ENCODE data around the gene SLC25A42. TPM values are rescaled to one million over a fixed set of nuclear protein-coding genes. Genes with fewer than 3 reads are reported as not detected.
"Not testable (repeated sequence)": the region's sequence is repeated elsewhere in the genome, so short reads cannot be mapped to it uniquely, and the experiment has no call there.

Gene SLC25A42
- total RNA-seq, 1 donor from 2014 or later, result 4.4 TPM

- DNase-seq, result no peak
These were observed 8.1 kb downstream of the SLC25A42 start for GRCh38 chr19:19071897-19072296.

DNA sequence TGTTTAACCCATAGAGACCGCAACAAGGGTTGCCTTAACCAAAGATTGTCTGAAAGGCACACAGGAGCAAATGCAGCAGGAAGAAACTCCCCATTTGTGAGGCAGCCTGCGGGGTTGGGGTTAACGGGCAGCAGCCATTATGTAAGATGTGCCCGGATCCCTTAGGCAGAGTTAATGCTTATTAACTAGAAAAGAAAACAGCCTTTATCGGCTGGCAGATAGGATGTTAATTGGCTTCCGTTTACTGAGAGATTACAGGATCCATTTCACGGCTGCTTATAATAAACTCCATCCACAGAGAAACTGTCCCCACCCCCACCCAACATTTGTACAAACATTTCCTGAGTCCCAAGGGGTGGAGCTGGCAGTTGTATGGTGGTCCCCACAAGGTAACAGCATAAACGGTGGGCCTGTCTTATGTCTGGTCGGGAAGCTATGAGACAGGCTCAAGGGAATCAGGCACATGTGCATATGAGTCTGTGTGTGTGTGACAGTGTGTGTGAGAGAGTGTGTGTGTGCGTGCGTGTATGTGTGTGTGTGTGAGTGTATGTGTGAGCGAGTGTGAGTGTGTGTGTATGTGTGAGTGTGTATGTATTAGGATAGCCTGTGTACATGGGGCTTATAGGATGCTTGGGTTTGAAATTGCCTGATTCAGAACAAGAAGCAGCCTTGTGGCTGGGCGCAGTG is 10.5 kb downstream of the SLC25A42 start:
- DNase-seq, result peak; percentile 25

DNA sequence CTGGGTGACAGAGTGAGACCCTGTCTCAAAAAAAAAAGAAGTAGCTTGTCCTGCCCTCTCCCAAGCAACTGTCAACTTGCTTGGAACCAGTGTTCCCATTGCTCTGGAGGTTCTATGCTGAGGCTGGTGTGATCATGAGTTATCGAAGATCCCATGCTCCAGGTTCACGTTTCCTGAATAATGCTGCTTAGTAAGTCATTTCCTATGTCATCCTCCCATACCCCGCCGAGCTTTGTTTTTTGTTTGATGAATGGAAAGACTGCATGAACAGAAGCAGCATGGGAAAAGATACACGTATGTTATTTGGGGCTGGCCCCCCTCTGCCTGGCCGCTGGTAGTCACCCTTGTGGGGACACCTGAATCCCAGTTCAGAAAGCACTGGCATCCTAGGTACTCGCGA is 11.3 kb downstream of the SLC25A42 start:
- DNase-seq, result peak; percentile 51

- no peak for DNase-seq
These were observed 12.7 kb downstream of the SLC25A42 start for GRCh38 chr19:19076476-19076875.

DNA sequence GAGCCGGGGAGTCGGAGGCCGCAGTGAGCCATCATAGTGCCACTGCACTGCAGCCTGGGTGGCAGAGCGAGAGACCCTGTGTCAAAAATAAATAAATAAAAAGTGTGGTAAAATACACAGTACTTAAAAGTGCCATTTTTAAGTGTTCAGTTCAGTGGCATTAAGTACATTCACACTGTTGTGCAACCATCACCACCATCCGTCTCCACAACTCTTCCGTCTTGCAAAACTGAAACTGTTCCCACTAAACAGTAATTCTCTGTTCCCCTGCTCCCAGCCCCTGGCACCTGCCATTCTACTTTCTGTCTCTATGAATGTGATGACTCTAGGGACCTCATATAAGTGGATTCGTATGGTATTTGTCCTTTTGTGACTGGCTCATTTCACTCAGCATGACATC is 13.3 kb downstream of the SLC25A42 start:
- DNase-seq, result no peak

DNA sequence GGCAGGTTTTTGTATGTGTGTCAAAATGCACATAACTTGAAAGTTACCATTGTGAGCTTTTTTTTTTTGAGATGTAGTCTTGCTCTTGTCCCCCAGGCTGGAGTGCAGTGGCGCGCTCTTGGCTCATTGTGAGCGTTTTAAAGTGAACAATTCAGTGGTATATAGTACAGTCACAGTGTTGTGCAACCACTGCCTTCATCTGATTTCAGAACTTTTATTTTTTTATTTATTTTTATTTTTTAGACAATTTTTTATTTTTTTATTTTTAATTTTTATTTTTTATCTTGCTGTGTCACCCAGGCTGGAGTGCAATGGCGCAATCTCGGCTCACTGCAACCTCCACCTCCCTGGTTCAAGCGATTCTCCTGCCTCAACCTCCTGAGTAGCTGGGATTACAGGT is 15.0 kb downstream of the SLC25A42 start:
- no peak for DNase-seq

DNA sequence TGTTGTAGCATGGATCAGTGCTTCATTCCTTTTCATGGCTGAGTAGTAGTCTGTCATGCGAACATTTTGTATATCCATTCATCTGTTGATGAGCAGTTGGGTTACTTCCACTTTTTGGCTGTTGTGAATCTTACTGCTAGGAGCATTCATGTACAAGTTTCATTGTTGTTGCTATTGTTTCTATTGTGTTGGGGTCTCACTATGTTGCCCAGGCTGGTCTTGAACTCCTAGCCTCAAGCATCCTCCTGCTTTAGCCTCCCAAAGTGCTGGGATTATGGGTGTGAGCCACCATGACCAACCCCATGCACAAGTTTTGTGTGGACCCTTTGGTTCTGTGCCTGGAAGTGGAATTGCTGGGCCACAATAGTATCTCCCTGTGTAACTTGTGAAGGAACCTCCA is 15.8 kb downstream of the SLC25A42 start:
- DNase-seq, result no peak

GRCh38 chr19:19081642-19082151 is 17.9 kb downstream of the SLC25A42 start:
- no peak for DNase-seq

DNA sequence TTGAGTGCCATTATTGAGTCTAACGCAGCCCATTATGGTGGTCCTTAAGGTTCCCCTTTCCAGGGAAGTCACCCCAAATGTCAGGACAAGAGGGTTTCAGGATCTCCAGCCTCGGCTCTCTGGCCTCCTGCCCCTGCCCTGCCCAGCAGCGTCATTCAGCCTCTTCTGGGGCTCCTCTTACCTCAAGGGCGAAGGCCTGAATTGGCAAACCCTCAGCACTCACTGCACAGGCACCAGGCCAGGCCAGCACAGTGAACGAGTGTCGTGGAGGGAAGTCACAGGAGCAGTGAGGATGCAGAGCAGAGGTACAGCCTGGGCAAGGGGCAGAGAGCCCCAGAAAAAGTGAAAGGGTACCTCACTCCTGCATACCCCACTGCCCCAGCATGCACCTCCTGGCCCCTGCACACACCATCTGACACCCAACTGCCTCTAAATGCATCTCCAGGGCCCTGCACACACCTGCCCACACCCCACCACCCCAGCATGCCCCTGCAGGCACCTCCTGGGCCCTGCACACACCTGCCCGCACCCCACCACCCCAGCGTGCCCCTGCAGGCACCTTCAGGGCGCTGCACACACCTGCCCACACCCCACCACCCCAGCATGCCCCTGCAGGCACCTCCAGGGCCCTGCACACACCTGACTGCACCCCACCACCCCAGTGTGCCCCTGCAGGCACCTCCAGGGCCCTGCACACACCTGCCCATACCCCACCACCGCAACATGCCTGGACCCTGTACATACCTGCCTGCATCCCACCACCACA is 19.8 kb downstream of the SLC25A42 start:
- DNase-seq, result no peak

- no peak for DNase-seq
These were observed 23.9 kb downstream of the SLC25A42 start for GRCh38 chr19:19087676-19088075.

DNA sequence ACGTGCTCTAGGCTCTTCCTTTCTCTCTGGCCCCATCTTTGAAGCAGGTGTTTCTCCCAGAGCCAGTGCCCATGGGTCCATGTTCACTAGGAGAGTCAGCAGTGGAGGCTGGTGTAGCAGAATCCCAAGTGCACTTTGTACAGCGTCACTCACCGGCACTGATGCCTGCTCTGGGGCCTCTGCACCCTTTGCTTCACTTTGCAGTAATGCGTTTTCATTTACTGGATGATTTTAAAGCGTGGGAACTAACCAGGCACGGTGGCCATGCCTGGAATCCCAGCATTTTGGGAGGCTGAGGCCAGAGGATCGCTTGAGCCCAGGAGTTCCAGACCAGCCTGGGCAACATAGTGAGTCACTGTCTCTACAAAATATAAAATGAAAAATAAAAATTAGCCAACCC is 30.7 kb downstream of the SLC25A42 start:
- DNase-seq, result no peak

DNA sequence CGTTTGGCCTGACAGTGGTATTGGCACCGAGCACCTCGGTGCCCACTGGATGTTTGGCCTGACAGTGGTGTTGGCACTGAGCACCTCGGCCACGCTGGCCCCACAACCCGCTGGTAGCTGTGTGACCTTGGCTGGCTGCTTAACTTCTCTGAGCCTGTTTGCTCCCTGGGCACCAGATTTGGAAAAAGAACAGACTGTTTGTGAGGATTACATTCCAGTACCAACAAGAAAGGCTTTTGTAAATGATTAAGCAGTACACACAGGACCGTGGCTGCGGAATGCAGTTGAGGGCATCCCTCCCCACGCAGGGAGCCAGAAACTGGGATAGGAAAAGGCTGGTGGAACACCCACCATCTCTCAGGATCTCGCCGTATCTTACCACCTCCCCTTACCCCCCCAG is 31.9 kb downstream of the SLC25A42 start:
- DNase-seq, result no peak

DNA sequence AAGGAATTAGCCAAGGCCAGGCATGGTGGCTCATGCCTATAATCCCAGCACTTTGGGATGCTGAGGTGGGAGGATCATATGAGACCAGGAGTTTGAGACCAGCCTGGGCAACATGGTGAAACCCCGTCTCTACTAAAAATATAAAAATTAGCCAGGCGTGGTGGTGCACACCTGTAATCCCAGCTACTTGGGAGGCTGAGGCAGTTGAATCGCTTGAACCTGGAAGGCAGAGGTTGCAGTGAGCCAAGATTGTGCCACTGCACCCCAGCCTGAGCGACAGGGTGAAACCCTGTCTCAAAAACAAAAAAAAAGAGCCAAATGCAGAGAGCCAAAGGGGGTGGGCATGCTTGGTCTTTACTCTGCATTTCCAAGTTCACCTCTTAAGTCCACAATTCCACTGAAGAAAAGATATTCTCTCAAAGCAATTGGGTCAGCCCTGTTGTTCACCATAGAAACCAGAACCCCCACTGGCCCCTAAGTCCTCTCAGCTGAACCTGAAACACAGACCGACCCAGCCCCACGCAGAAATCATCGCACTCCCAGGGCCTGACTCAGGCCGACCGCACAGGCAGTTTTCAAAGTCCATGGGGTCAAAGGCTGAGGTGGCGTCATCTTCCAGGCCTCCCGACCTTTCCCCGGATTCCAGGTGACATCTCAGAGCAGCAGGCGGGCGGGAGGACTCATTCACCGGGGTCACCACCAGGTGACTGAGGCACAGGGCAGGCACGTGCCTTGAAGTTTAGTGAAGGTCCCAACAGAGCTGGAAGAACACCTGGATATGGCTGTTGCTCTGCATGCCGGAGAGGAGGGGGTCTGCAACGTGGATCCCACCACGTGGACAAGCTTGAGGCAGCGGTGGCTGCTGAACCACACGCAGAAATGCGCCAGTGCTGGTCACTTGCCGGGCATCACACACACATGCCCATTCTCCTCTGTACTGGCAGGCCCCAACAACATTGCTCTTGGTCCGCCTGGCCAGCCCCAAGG is 33.1 kb downstream of the SLC25A42 start:
- DNase-seq, result no peak

GRCh38 chr19:19098084-19098702 is 34.4 kb downstream of the SLC25A42 start:
- DNase-seq, result no peak

- no peak for DNase-seq
These were observed 35.2 kb downstream of the SLC25A42 start for GRCh38 chr19:19098703-19099632.

- DNase-seq, result no peak
These were observed 37.7 kb downstream of the SLC25A42 start for GRCh38 chr19:19101540-19101939.

DNA sequence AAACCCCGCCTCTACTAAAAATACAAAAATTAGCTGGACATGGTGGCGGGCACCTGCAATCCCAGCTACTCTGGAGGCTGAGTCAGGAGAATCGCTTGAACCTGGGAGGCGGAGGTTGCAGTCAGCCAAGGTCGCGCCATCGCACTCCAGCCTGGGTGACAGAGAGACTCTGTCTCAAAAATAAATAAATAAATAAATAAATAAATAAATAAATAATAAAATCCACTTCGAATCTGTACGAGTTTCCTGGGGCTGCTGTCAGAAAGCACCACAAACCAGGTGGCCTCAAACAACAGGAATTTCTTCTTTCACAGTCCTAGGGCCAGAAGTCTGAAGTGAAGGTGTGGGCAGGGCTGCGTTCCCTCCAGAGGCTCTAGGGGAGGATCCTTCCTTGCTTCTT is 38.8 kb downstream of the SLC25A42 start:
- not testable (repeated sequence) for DNase-seq

DNA sequence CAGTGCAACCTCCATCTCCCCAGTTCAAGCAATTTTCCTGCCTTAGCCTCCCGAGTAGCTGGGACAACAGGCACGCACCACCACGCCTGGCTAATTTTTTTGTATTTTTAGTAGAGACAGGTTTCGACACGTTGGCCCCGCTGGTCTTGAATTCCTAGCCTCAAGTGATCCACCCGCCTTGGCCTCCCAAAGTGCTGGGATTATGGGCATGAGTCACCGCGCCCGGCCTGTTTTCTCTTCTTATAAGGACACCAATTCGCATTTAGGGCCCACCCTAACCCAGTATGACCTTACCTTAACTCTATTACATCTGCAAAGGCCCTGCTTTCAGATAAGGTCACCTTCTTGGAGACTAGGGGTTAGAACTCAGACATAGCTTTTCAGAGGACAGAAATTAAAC is 39.4 kb downstream of the SLC25A42 start:
- no peak for DNase-seq

DNA sequence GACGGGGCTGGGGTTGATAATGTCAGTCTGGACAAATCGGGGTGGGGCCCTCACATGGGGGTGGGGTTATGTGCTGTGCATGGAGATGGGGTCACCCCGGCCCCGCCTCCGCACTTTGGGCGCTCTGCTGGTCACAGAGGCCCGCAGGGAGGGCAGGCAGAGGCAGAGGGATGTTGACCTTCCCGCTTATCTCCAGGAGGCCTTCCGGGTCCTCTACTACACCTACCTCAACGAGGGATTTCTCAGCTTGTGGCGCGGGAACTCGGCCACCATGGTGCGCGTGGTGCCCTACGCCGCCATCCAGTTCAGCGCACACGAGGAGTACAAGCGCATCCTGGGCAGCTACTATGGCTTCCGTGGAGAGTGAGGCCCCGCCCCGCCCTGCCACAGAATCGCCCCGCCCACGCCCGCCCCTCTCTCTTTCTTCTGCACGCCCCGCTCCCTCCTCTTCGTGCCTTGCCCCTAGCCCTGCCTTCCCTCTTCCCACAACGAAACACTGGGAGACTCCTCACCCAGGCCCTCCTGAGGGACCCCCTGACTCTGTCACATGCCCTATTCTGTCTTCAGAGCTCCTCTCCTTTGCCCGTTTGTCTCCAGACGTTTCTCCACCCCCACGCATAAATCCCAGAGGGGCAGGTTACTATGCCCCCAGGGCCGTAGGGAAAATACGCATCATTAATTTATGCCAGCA is 41.7 kb downstream of the SLC25A42 start:
- peak; percentile 58 for DNase-seq

DNA sequence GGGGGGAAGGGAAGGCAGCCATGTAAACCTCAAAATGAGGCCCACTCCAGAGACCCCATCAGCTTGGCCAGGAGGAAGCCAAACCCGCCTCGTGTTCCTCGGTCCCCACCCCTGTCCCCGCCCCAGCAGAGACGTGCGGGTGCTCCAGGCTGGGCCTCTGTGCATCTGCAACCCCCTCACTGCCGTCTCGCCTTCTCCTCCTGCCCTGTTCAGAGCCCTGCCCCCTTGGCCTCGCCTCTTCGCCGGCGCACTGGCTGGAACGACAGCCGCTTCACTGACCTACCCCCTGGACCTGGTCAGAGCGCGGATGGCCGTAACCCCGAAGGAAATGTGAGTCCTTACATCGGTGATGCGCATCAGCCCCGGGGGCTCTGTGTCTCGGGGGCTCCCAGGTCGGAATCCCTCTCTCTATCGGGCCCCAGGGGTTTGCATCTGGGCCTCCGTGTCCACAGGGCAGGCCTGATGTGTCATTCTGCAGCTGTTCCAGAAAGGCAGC is 42.3 kb downstream of the SLC25A42 start:
- peak; percentile 9 for DNase-seq

Data from dermis blood vessel endothelial cell (primary cell).